Liver (tissue), 3 donors: ENCODE measurements around the gene GLS.

ENCODE experiments used
- ATF3 ChIP-seq: IDR thresholded peaks from 2 replicates; pipeline ENCODE4 v1.6.1; 2016; ENCODE audit warnings: antibody characterized with exemption
- CTCF ChIP-seq: fragments of 150-350 bp; IDR thresholded peaks from 2 replicates; pipeline ENCODE4 v1.5.1; 2017; ENCODE audit warnings: improper control_type of control experiment, low read depth, low read length; ENCODE audit not compliant: missing input control
- EGR1 ChIP-seq, 2 donors: IDR thresholded peaks; 2 replicates each; pipeline ENCODE4 v1.6.1; 2016 to 2018; ENCODE audit warnings: antibody characterized with exemption in 2 of 2, low read depth in 2 of 2
- FOXA1 ChIP-seq: IDR thresholded peaks from 2 replicates; pipeline ENCODE4 v1.6.1; 2016; ENCODE audit warnings: antibody characterized with exemption
- GABPA ChIP-seq, 2 donors: IDR thresholded peaks in 1 of 2; conservative IDR thresholded peaks in 1 of 2; 2 replicates each; pipeline ENCODE4 v1.6.1; 2016; ENCODE audit warnings: antibody characterized with exemption in 2 of 2, mild to moderate bottlenecking in 1 of 2, moderate library complexity in 1 of 2
- MAX ChIP-seq: IDR thresholded peaks from 2 replicates; pipeline ENCODE4 v1.6.1; 2016; ENCODE audit warnings: antibody characterized with exemption
- REST ChIP-seq: IDR thresholded peaks from 2 replicates; pipeline ENCODE4 v1.6.1; 2016; ENCODE audit warnings: antibody characterized with exemption, mild to moderate bottlenecking
- TAF1 ChIP-seq: conservative IDR thresholded peaks from 2 replicates; pipeline ENCODE4 v1.6.1; 2016; ENCODE audit warnings: antibody characterized with exemption, mild to moderate bottlenecking
- YY1 ChIP-seq: IDR thresholded peaks from 2 replicates; pipeline ENCODE4 v1.6.1; 2016; ENCODE audit warnings: antibody characterized with exemption, mild to moderate bottlenecking
- donor health status: healthy.
- donor health status: healthy.

GRCh38 chr2:190867832-190868231, 12.8 kb upstream of the GLS start:
- TF ChIP-seq CTCF (no peak), REST (no peak), ATF3 (no peak), TAF1 (no peak), YY1 (no peak), FOXA1 (no peak), MAX (no peak), EGR1 (IDR thresholded peaks at IDR 0.05; ENCODE audit: low read depth in 2 of 2) (no peak), GABPA (IDR thresholded peaks at IDR 0.05 in 1 of 2, conservative IDR thresholded peaks at IDR 0.05 in 1 of 2) (no peak)
